Endothelial cell of umbilical vein (primary cell): ENCODE measurements around the gene OPTC. TPM values are rescaled to one million over a fixed set of nuclear protein-coding genes. Genes with fewer than 3 reads are reported as not detected.

ENCODE experiments used
- BruUV-seq: library from RNA; stranded (reverse); fragments of 400-500 nt; replicated peaks from 2 replicates; lab custom pipeline; 2021; lab: Mats Ljungman, UMichigan
- CTCF ChIA-PET: fragments of 300-600, 350-600 bp; sonication (Branson Sonifier 250); formaldehyde crosslinking; loops from one replicate; lab custom pipeline; 2021; ENCODE audit warnings: antibody characterized with exemption, inconsistent platforms; lab: Charles Lee
- POLR2A ChIA-PET: fragments of 300-600, 350-600 bp; sonication (Branson Sonifier 250); formaldehyde crosslinking; loops from one replicate; lab custom pipeline; 2021; ENCODE audit warnings: antibody characterized with exemption, inconsistent platforms; lab: Charles Lee
- DNase-seq: peaks from one replicate; pipeline ENCODE4 v3.0.0-alpha.2; 2011; ENCODE audit warnings: low read depth, low spot score
- FAIRE-seq: peaks from 2 replicates; lab custom pipeline; 2011; peaks lifted over from hg19 to GRCh38; lab: Jason Lieb, UNC
- H2AFZ ChIP-seq: 2 replicates; pipeline ENCODE4 v1.6.0; 2012; ENCODE audit warnings: low read depth, low read length, control low read depth, inconsistent platforms
- H3K27ac ChIP-seq: 2 replicates; pipeline ENCODE4 v1.5.1; 2011; ENCODE audit warnings: low read depth, mild to moderate bottlenecking, control low read depth, low read length, moderate library complexity; ENCODE audit not compliant: insufficient read depth
- H3K27me3 ChIP-seq, 2 experiments: 2 replicates each; pipeline versions ENCODE4 v1.6.0 to v1.6.1; 2011; ENCODE audit warnings: low read length in 2 of 2, mixed read lengths in 1 of 2; ENCODE audit not compliant: control insufficient read depth in 2 of 2, insufficient read depth in 2 of 2
- H3K36me3 ChIP-seq, 2 experiments: 2 replicates in 1 of 2; 3 replicates in 1 of 2; pipeline ENCODE4 v1.5.1; 2011; ENCODE audit warnings: low read length in 2 of 2, mild to moderate bottlenecking in 1 of 2, moderate library complexity in 1 of 2; ENCODE audit not compliant: control insufficient read depth in 2 of 2, insufficient read depth in 2 of 2; ENCODE audit errors: extremely low read depth in 1 of 2
- H3K4me1 ChIP-seq: 3 replicates; pipeline ENCODE4 v1.5.1; 2011; ENCODE audit warnings: mild to moderate bottlenecking, low read length; ENCODE audit not compliant: control insufficient read depth, insufficient read depth; ENCODE audit errors: extremely low read depth
- H3K4me2 ChIP-seq: 2 replicates; pipeline ENCODE4 v1.6.1; 2011; ENCODE audit warnings: low read length, control low read depth, mixed read lengths; ENCODE audit not compliant: insufficient read depth
- H3K4me3 ChIP-seq, 3 experiments: fragments of 200-600 bp in 1 of 3; sonication (generic), shearing (Covaris generic) in 1 of 3; replicated peaks in 1 of 3; 2 replicates each; pipeline ENCODE4 v1.5.1; 2011 to 2016; ENCODE audit warnings: control low read depth in 3 of 3, low read length in 3 of 3, mild to moderate bottlenecking in 2 of 3, inconsistent platforms in 1 of 3, low read depth in 1 of 3, moderate library complexity in 1 of 3; ENCODE audit not compliant: insufficient read depth in 1 of 3
- H3K79me2 ChIP-seq: 2 replicates; pipeline ENCODE4 v1.6.0; 2012; ENCODE audit warnings: low read length, inconsistent platforms; ENCODE audit not compliant: control insufficient read depth, insufficient read depth
- H3K9ac ChIP-seq: replicated peaks from 2 replicates; pipeline ENCODE3; 2011; ENCODE audit warnings: low read length, control low read depth; ENCODE audit not compliant: insufficient read depth; ENCODE audit errors: extremely low read depth
- H3K9me1 ChIP-seq: replicated peaks from 3 replicates; pipeline ENCODE4 v1.6.0; 2011; ENCODE audit warnings: mild to moderate bottlenecking, low read length; ENCODE audit not compliant: control insufficient read depth, insufficient read depth; ENCODE audit errors: extremely low read depth
- H3K9me3 ChIP-seq: replicated peaks from 2 replicates; pipeline ENCODE4 v1.5.1; 2012; ENCODE audit warnings: low read length, inconsistent platforms; ENCODE audit not compliant: control insufficient read depth, insufficient read depth
- H4K20me1 ChIP-seq: replicated peaks from 2 replicates; pipeline ENCODE3; 2011; ENCODE audit warnings: mild to moderate bottlenecking, low read length; ENCODE audit not compliant: control insufficient read depth, insufficient read depth; ENCODE audit errors: extremely low read depth
- CTCF ChIP-seq, 2 donors: IDR thresholded peaks; 1 replicate in 1 of 2; 2 replicates in 1 of 2; pipeline ENCODE4 v1.5.1; 2011; ENCODE audit warnings: low read length in 2 of 2, mild to moderate bottlenecking in 2 of 2, moderate library complexity in 2 of 2, control low read depth in 1 of 2, inconsistent platforms in 1 of 2, low read depth in 1 of 2; ENCODE audit not compliant: insufficient read depth in 1 of 2; ENCODE audit errors: extremely low read depth in 1 of 2
- EZH2 ChIP-seq: IDR thresholded peaks from 2 replicates; pipeline ENCODE4 v1.6.1; 2012; ENCODE audit warnings: borderline replicate concordance, low read depth, mild to moderate bottlenecking, moderate library complexity, low read length, inconsistent platforms; ENCODE audit not compliant: severe bottlenecking
- FOS ChIP-seq: IDR thresholded peaks from 2 replicates; pipeline ENCODE4 v1.6.1; 2011; ENCODE audit warnings: mild to moderate bottlenecking, low read length, moderate library complexity, borderline replicate concordance; ENCODE audit not compliant: insufficient read depth
- MYC ChIP-seq: IDR thresholded peaks from one replicate; pipeline ENCODE4 v1.6.1; 2011; ENCODE audit warnings: mild to moderate bottlenecking, low read depth, low read length
- POLR2AphosphoS5 ChIP-seq: IDR thresholded peaks from 2 replicates; pipeline ENCODE4 v1.6.1; 2012; ENCODE audit warnings: low read depth, mild to moderate bottlenecking, control low read depth, low read length, moderate library complexity; ENCODE audit not compliant: insufficient read depth
- dilution Hi-C: fragments of 300-500 bp; cut with MboI; formaldehyde crosslinking; loops from one replicate; pipeline ENCODE4 v1.15.0; 2019; ENCODE audit warnings: low sequenced_read_pairs; ENCODE audit not compliant: extremely low pct_ligation_motif_present
- intact Hi-C: fragments of 100-400 bp; cut with micrococcal nuclease; formaldehyde crosslinking; loops from one replicate; pipeline ENCODE4 v1.10.0; 2022
- polyA plus RNA-seq, 4 experiments: library from polyadenylated mRNA; depleted of rRNA in 3 of 4; stranded (reverse) in 3 of 4; unstranded in 1 of 4; fragments of >200 nt; gene quantifications; 2 replicates each; pipeline versions ENCODE4 v1.2.1 to v1.2.3, GENCODE V29; 2011 to 2012; ENCODE audit warnings: missing spikeins in 1 of 4
- total RNA-seq: library from RNA; stranded (reverse); gene quantifications from 2 replicates; pipeline ENCODE4 v1.2.3, GENCODE V29; 2021

Gene OPTC
- total and polyA plus RNA-seq, 2 donors (not counting 3 experiments of a cell fraction or from before 2014, with no cell fraction given) = not detected

GRCh38 chr1:203495845-203496244, 1.9 kb downstream of the OPTC start:
- Histone ChIP-seq H3K9ac (no peak overlapping the region), H3K4me3 (no peak overlapping the region), H3K79me2 (no peaks in the 10 kb centered on the region), H3K9me3 (no peaks in the 10 kb centered on the region), H3K4me1 (no peaks in the 10 kb centered on the region), H3K4me2 (no peak overlapping the region), H3K9me1 (no peaks in the 10 kb centered on the region), H3K27me3 (peaks cover 5 to 6% of the 10 kb centered on the region in 2 experiments), H2AFZ (no peak overlapping the region), H3K27ac (no peak overlapping the region), H4K20me1 (no peaks in the 10 kb centered on the region), H3K36me3 (no peaks in the 10 kb centered on the region)
- dilution Hi-C loops = no loop called here
- POLR2A ChIA-PET = no interaction called here
- TF ChIP-seq CTCF (IDR thresholded peaks at IDR 0.05; ENCODE audit: extremely low read depth in 1 of 2, insufficient read depth in 1 of 2, low read depth in 1 of 2, low read length in 2 of 2) (no peak), POLR2AphosphoS5 (no peak), MYC (no peak), FOS (no peak), EZH2 (no peak)
- CTCF ChIA-PET = interaction anchor here (1.0 to 1.2 kb wide), 2 partner anchors 9 to 154 kb away, joined by 3 to 5 read pairs; no protein-coding TSS in a partner anchor
- DNase-seq (no peak), FAIRE-seq (no peak)
- intact Hi-C loops = no loop called here
- no TSS peak for BruUV-seq
